ENCODE data around the gene ANKS3. TPM values are rescaled to one million over a fixed set of nuclear protein-coding genes. Genes with fewer than 3 reads are reported as not detected.

ANKS3 gene
- total RNA-seq, 4 donors from 2014 or later = 11.5 to 36.5 (median 20.0) TPM

- Histone ChIP-seq H3K36me3 (peaks cover 68% of the 10 kb centered on the region), H3K27ac (no peak overlapping the region), H3K4me3 (no peak overlapping the region), H3K27me3 (no peaks in the 10 kb centered on the region), H3K4me1 (peaks cover 36% of the 10 kb centered on the region), H3K9me3 (no peaks in the 10 kb centered on the region)
- WGBS = 100% methylated on average over 1 of the region's 9 CpGs
- no peak for DNase-seq (ENCODE audit: low spot score in 2 of 2)
- TF ChIP-seq CTCF (IDR thresholded peaks at IDR 0.05) (no peak), POLR2A (IDR thresholded peaks at IDR 0.05) (no peak), EP300 (IDR thresholded peaks at IDR 0.05) (no peak), POLR2AphosphoS5 (IDR thresholded peaks at IDR 0.05) (no peak)
Measured at GRCh38 chr16:4697848-4698291, 36.2 kb downstream of the ANKS3 start.

- H3K9me3 ChIP-seq = no peaks in the 10 kb centered on the region
- peak in 1 of 2 donors; percentile 65 for DNase-seq (ENCODE audit: low spot score in 2 of 2)
- H3K36me3 ChIP-seq = peaks cover 62% of the 10 kb centered on the region
- H3K27ac ChIP-seq = no peak overlapping the region
- H3K4me3 ChIP-seq = no peak overlapping the region
- WGBS = 66% methylated on average over 13 of the region's 33 CpGs
- TF ChIP-seq EP300 (IDR thresholded peaks at IDR 0.05) = no peak
- TF ChIP-seq POLR2A (IDR thresholded peaks at IDR 0.05) = no peak
- TF ChIP-seq CTCF (IDR thresholded peaks at IDR 0.05) = no peak
- no peak for TF ChIP-seq POLR2AphosphoS5 (IDR thresholded peaks at IDR 0.05)
- no peaks in the 10 kb centered on the region for H3K27me3 ChIP-seq
- peaks cover 41% of the 10 kb centered on the region for H3K4me1 ChIP-seq
Measured at GRCh38 chr16:4696905-4697847, 36.9 kb downstream of the ANKS3 start.

- TF ChIP-seq EP300 (IDR thresholded peaks at IDR 0.05) (no peak), CTCF (IDR thresholded peaks at IDR 0.05) (no peak), POLR2A (IDR thresholded peaks at IDR 0.05) (no peak), POLR2AphosphoS5 (IDR thresholded peaks at IDR 0.05) (no peak)
- Histone ChIP-seq H3K36me3 (peaks cover 54% of the 10 kb centered on the region), H3K4me3 (no peak overlapping the region), H3K4me1 (peaks cover 32% of the 10 kb centered on the region), H3K27me3 (no peaks in the 10 kb centered on the region), H3K9me3 (no peaks in the 10 kb centered on the region), H3K27ac (no peak overlapping the region)
- WGBS = 57% methylated on average over 11 of the region's 19 CpGs
- peak in 1 of 2 donors; percentile 73 for DNase-seq (ENCODE audit: low spot score in 2 of 2)
Measured at GRCh38 chr16:4696172-4696904, 37.7 kb downstream of the ANKS3 start.

GRCh38 chr16:4695473-4696171 is 38.4 kb downstream of the ANKS3 start:
- TF ChIP-seq EP300 (IDR thresholded peaks at IDR 0.05) = no peak
- TF ChIP-seq POLR2AphosphoS5 (IDR thresholded peaks at IDR 0.05) = no peak
- Histone ChIP-seq H3K36me3 (peaks cover 47% of the 10 kb centered on the region), H3K4me3 (no peak overlapping the region), H3K9me3 (no peaks in the 10 kb centered on the region), H3K4me1 (peaks cover 28% of the 10 kb centered on the region), H3K27ac (no peak overlapping the region), H3K27me3 (no peaks in the 10 kb centered on the region)
- DNase-seq (ENCODE audit: low spot score in 2 of 2) = no peak
- 37% methylated on average over 8 of the region's 12 CpGs for WGBS

- peaks cover 28% of the 10 kb centered on the region for H3K4me1 ChIP-seq
Measured at GRCh38 chr16:4694642-4695451, 39.2 kb downstream of the ANKS3 start.

More at GRCh38 chr16:4694642-4695451, 39.2 kb downstream of the ANKS3 start:
- peaks cover 39% of the 10 kb centered on the region for H3K36me3 ChIP-seq
- H3K27ac ChIP-seq = peak overlapping the region; percentile 95
- WGBS = 8% methylated on average over 4 of the region's 26 CpGs
- no peak for TF ChIP-seq CTCF (IDR thresholded peaks at IDR 0.05)
- TF ChIP-seq POLR2AphosphoS5 (IDR thresholded peaks at IDR 0.05) = no peak
- no peak for TF ChIP-seq POLR2A (IDR thresholded peaks at IDR 0.05)
- no peak for TF ChIP-seq EP300 (IDR thresholded peaks at IDR 0.05)
- peak in 1 of 2 donors; percentile 71 for DNase-seq (ENCODE audit: low spot score in 2 of 2)
- H3K9me3 ChIP-seq = no peaks in the 10 kb centered on the region
- peak overlapping the region; percentile 70 for H3K4me3 ChIP-seq
- no peaks in the 10 kb centered on the region for H3K27me3 ChIP-seq
